Placental epithelial cell (primary cell): ENCODE data around the gene MAGEB10. TPM values are rescaled to one million over a fixed set of nuclear protein-coding genes. Genes with fewer than 3 reads are reported as not detected.

ENCODE experiments used
- total RNA-seq: library from RNA; depleted of rRNA; stranded (reverse); fragments of >200 nt; gene quantifications from 2 replicates; pipeline ENCODE4 v1.2.3, GENCODE V29; 2012

MAGEB10 gene, protein sequence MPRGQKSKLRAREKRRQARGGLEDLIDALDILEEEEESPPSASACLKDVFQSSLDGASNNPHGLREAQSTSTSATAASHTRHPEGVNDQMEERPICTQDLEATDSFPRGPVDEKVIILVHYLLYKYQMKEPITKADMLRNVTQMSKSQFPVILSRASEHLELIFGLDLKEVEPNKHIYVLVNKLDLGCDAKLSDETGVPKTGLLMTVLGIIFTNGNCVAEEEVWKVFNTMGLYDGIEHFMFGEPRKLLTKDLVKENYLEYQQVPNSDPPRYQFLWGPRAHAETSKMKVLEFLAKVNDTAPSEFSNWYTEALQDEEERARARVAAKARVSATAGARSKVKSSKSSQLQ
- total RNA-seq = not detected in 2 replicates

DNA sequence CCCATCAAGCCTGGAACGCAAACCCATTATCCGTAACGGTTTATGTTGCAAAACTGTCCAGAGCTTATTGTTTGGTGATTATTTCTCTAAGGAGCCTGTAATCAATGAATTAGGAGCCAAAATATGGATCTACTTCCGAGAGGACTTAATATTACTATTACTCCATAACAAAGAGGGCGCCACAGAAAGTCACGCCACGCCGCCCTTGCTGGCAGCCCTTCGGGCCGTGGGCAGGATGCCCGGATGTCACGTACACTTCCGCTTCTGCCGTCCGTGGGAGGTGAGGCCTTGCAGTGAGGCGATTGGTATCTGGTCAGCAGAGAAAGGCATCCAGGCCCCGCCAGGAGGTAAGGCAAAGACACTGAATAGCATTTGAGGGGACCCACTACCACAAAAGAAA, at the start of gene MAGEB10:
Gene MAGEB10 (plus strand): TSS at position 301 of the 400 bp plus-strand sequence. CDS start 13,317 bp downstream, outside the sequence.

Other genes starting within 250 kb of the MAGEB10 start
- gene DCAF8L2, start 217.6 kb upstream of the MAGEB10 start, total RNA-seq = not detected in 2 replicates
- not detected in 2 replicates for gene DCAF8L1, start 173.5 kb downstream of the MAGEB10 start, total RNA-seq